GM21528 (cell line): Measurements from ENCODE around the gene PROM2.

Experiments used
- ATAC-seq: cut with Tn5 transposase; IDR thresholded peaks from one replicate; pipeline ENCODE4 v1.9.1; 2021; ENCODE audit warnings: mild to moderate bottlenecking, moderate library complexity; ENCODE audit not compliant: unreplicated experiment, low FRiP score

PROM2 gene

GRCh38 chr2:95318431-95319220 is 44.4 kb downstream of the PROM2 start:
- ATAC-seq = no peak

DNA sequence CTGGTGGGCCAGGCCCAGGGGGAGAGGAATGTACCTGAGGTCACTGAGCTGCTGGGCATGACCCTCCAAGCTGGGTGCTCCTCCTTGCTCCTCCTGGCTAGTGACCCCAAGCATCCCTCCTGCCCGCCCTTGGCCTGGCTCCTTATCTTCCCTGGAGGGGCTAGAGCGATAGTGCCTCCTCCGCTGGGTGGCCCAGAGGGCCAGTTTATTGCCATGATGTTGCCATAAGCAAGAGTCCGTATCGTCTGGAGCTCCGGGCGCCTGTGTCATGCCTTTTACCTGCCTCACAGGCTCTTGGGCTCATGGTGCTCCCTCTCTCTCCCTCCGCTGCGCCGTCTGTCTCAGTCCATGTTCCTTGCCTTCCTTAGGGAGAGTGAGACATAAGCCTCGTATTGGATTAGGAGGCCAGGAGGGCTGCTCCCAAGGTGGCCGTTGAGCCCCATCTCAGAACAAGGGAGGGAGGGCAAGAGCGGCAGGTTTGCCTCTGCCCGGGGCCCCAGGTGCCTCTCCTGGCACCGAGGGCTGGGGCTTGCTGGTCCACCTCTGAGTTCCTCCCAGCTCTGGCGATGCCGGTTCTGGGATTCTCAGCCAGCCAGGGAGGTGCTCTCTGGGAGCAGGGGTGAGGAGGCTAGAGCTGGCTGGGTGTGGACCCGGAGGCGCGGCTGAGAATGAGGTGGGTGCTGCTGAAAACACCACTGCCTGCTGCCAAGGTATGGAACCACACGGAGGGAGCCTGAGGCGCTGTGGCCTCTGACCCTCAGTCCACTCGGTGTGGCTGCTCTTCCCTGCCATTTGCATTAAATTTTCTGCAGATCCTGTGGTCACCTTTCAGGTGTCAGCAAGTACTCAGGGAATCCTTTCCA is 45.5 kb downstream of the PROM2 start:
- ATAC-seq = no peak

- ATAC-seq = no peak
Measured at GRCh38 chr2:95320344-95320712, 46.1 kb downstream of the PROM2 start.

GRCh38 chr2:95320986-95321767 is 46.9 kb downstream of the PROM2 start:
- ATAC-seq = no peak

DNA sequence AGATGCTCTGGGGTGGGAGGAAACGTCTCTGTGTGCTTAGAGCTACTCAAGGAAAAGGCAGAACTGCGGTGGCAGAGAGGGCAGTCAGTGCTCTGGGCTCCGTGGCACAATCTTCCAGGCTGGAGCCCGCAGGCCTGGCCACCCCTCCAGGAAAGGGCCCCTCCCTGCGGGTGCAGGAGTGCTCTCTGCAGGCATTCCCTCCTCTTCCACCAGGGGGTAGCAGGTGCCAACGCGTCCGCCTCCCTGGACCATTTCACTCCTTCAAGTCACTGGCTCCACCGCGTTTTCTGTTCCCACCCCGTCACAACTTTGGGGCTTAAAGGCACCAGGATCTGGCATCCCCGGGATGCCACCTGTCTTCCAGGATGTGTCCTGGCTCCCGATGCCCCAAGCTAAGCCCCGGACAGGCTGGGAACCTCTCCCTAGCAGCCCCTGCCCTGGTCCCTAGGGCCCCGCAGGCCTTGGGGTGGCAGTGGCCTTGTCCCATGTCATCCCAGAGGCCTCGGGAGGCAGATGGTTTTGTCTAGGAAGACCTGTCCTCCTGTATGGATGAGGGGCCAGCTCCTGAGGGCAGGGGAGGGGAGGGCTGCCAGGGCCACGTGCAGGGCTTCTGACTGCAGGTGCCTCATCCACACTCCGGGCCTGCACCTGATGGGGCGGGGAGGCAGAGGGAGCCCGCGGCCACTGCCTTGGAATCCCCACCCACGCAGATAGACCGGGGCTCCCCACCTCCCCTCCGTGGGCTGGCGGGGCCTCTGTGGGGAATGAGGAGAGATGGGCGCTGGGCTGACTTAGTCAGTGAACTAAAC is 49.3 kb downstream of the PROM2 start:
- ATAC-seq = no peak

GRCh38 chr2:95325026-95325425 is 50.8 kb downstream of the PROM2 start:
- no peak for ATAC-seq

DNA sequence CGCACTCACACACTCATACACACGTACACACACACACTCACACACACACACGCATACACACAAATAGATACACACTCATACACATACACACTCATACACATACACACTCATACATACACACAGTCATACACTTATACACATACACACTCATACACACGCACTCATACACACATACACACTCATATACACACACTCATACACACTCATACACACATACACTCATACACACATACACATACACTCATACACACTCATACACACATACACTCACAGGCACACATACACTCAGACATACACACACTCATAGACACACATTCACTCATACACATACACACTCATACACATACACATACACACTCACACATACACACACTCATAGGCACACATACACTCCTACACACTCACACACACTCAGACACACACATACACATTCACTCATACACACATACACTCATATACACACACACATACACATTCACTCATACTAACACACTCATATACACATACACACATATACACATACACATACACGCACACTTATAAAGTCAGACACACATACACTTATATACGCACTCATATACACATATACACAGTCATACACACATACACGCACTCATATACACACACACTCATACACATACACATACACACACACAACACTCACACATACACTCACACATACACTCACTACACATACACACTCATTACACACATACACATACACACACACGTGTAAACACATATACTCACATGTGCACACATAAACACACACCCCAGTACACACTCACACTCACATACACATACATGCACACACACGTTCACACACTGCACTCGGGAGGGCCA is 51.6 kb downstream of the PROM2 start:
- ATAC-seq = no peak

DNA sequence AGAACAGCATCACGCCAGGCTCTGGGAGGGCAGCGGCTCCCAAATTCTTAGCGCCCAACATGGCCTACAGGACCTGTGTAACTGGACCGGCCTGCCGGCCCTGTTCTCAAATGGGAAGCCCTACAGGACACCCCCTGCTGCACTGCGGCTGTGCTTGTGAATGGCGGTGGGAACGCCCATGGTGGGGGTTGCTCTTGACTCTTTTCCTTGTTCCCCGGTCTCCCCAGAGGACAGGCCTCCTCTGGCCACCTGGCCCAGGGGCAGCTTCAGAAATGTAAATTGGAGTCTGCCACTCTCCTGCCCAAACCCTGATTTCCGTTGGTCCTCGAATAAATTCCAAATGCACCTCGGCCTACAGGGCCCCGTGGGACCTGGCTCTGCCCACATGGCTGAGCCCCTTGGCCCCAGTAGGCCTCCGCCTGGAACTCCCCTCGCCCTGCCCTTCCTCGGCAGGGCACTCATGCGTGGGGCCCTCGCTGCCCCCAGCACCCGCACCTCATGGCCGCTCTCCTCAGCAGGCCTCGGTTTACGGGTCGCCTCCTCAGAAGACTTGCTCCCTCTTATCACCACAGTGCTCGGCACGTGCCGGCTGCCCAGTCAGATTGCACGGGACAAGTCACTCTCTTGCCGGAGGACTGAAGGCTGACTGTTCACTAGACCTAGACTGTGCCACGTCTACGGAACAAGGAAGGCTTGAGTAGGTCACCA is 52.3 kb downstream of the PROM2 start:
- no peak for ATAC-seq

DNA sequence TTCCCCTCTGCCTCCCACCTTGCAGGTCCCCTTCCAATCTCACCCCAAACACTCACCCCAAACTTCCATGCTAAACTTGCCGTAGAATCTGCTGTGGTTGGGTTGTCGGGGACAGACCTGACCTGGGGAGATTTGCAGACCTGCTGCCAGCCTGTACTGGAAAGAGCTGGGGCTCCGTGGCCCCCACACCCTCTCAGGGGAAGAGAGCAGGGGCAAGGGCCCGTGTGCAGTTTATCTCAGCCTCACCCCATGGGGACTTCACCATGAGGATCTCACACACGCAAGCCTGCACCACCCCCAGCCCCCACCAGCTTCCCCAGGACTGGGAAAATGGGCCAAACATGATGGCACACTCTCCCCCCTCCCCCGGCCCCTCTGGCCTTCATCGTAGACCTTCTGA is 53.6 kb downstream of the PROM2 start:
- no peak for ATAC-seq

GRCh38 chr2:95328358-95329125 is 54.3 kb downstream of the PROM2 start:
- ATAC-seq = no peak

GRCh38 chr2:95329401-95329800 is 55.2 kb downstream of the PROM2 start:
- no peak for ATAC-seq

GRCh38 chr2:95329891-95330793 is 55.9 kb downstream of the PROM2 start:
- no peak for ATAC-seq

DNA sequence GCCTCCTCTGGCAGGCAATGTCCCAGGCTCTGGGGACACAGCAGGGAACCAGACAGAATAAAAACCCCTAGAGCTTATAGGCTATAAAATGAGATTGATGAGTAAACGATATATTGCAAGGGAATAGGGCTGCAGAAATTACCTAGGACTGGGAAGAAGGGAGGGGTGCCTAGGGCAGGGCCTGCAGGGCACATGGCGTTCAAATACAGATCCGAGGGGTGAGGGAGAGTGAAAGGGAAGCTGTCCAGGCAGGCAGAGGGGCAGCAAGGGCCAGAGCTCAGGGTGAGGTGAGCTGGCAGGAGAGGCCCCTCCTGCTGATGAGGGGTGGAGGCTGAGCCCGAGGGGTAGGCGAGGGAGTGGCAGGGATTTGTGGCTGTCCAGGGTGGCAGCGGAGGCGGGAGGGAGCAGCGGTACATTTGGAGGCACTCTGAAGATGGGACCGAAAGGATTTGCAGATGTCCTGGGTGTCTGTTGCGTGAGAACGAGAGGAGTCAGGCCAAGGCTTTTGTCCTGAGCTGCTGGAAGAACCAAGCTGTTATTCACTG is 56.6 kb downstream of the PROM2 start:
- no peak for ATAC-seq

- ATAC-seq = no peak
Measured at GRCh38 chr2:95331606-95332005, 57.4 kb downstream of the PROM2 start.

DNA sequence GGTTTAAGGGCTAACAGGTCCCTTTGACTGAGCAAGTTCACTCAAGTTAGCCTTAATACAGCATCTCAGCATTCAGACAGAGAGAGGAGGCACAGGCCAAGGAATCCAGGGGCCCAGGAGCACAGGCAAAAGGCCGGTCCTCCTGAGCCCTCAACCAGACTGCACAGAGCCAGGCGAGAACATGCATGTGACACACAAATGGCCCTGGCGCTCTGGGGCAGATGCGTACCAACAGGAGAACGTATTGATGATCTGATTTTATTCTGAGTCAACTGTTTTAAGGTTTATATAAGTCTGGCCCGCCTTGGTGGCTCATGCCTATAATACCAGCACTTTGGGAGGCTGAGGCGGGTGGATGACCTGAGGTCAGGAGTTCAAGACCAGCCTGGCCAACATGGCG is 57.8 kb downstream of the PROM2 start:
- ATAC-seq = no peak

- ATAC-seq = no peak
Measured at GRCh38 chr2:95333056-95333455, 58.8 kb downstream of the PROM2 start.

- no peak for ATAC-seq
Measured at GRCh38 chr2:95333888-95334338, 59.7 kb downstream of the PROM2 start.
